Stimulated activated CD8-positive, alpha-beta memory T cell treated with anti-CD3 and anti-CD28 coated beads, Interleukin-7, amount 100 ng/mL, for 1 hour (primary cell): Measurements from ENCODE around the gene HSPH1.
"Not testable (repeated sequence)": the region's sequence is repeated elsewhere in the genome, so short reads cannot be mapped to it uniquely, and the experiment has no call there.

Experiments
- DNase-seq, 2 donors: peaks; one replicate each; pipeline ENCODE4 v3.0.0-alpha.2; 2020; ENCODE audit warnings: low read depth in 2 of 2

The HSPH1 gene

DNA sequence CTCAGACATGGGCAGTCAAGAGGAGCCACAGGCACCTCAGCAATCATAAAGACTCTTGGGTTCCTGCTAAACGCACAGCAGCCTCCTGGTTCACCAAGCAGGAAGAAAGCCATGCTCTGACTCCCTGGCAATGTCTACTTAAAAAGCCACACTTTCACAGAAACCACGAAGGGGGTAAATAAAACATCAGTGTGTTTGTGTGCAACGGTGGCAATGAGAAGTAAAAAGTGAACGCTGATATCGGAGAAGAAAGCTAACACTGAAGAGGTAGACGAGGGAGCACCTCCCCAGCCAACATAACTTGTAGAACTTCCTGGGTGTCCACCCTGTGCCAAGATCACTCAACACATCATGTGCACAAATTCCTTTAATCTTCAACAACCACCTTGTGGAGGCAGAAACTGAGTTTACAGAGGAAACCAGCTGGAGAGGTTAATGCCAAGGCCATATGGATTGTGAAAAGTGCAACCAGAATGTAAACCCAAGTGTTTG, 30.2 kb downstream of the HSPH1 start:
- DNase-seq = no peak

GRCh38 chr13:31129419-31129818, 32.3 kb downstream of the HSPH1 start:
- DNase-seq = no peak

DNA sequence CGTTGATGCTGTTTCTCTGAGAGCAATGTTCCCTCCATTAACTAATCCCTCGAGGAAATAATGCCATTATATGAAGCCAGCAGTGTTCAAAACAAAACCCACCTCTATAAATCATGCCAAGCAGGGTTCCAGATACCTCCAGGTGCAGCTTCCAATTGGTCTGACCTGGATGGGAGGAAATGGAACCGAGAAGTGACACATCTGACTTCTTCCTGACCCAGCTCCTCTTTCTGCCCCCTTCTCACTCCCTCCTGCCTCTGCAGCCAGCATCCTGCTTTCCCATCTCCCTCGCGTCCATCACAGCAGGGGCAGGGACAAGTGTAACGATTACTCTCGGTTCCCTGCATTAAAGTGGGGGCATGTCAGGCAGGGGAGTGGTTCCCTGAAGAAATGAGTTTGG, 37.5 kb downstream of the HSPH1 start:
- DNase-seq = no peak

- no peak for DNase-seq
Measured at GRCh38 chr13:31122544-31123260, 39.0 kb downstream of the HSPH1 start.

GRCh38 chr13:31122143-31122542, 39.6 kb downstream of the HSPH1 start:
- no peak for DNase-seq

DNA sequence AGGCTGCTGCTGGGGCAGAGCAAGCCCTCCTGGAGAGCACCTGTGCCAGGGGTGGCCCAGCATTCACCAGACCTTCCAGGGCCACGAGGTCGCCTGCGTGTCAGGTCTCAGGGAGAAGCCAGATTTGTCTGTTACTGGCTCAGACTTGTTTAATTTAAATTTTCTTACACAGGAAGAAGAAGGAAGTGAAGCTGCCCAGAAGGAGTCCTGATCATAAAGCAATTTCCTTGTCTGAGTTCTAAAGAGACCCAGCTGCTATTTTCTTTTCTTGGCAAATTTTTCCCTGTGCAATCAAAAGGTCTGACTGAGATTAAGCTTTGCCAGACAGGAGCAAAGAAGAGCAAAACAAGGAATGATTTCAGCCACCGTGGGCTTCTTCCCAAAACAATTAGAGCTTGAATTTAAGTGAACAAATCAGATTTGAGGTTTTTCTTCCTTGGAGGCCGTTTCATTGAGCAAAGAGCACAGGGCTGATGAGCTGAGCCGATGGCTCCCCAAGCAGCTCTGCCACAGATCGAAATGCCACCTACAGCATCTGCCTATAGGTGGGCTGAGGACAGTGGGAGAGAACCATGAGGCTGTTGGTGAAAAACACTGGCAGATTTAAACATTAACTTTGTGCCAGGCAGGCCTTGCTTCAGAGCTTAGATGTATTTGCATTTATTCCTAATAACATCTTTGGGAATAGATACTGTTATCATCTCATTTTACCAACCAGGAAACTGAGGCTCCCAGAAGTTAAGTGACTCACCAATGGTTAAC, 40.1 kb downstream of the HSPH1 start:
- DNase-seq = no peak

DNA sequence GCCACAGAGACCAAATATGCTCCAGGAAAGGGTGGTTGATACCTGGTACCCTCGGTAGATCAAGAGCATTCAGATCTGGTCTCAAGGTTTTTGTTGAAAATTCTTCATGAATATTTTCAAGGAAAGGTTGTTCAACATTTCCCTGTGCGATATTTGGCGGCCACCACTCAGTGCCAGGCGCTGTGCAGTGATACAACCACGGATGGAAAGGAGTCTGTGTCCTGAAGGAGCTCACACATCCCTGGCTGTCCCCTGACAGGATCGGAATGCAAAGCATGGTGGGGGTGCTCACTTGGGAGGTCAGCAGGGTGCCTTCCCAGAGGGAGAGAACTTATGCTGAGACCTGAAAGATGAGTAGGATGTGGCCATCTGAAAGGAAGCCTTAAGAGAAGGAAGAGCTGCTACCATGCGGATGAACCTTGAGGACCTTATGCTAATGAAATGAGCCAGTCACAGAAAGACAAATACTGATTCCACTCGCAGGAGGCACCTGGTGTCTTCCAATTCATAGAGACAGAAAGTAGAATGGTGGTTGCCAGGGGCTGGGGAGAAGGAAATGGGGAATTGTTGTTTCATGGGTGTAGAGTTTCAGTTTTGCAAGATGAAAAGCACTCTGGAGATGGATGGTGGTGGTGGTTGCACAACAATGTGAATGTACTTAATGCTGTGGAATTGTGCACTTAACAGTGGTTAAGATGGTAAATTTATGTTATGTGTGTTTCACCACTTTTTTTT, 41.6 kb downstream of the HSPH1 start:
- no peak for DNase-seq

DNA sequence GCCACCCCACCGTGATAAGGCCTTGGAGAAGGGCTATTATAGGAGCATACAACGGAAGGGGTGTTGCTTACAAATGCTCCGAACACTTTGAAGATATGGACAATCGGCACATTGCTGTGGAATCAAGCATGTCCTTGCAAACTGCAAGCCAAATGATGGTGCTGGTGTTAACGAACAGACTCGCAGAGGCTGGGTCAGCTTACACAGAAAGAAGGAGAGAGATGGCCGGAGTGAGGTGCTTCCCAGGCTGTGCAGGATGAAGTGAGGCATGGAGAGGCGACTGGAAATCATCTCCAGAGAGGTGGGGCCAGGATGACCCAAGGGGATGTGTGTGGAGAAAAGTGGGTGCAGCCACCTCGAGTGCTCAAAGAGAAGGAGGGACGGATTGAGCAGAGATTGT, 42.2 kb downstream of the HSPH1 start:
- DNase-seq = no peak

DNA sequence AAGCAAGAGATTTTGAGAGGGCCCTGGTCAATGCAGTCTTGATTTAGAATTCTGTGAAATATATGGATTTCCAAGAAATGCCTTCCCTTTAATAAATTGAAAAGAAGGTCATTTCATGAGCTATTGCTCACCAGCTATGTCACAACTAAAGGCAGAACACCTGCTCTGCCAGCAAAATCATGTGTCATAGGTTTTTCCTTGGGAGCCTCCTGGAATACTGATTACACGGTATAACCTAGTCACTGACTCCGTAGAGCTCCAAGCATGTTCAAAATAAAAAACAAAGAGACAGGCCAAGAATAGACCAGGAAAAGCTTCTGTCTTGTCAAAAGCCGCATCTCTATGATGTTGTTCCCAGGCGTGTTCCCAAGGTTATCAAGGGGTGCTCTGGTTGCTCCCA, 45.5 kb downstream of the HSPH1 start:
- DNase-seq = no peak

- DNase-seq = no peak
Measured at GRCh38 chr13:31115616-31116015, 46.1 kb downstream of the HSPH1 start.

DNA sequence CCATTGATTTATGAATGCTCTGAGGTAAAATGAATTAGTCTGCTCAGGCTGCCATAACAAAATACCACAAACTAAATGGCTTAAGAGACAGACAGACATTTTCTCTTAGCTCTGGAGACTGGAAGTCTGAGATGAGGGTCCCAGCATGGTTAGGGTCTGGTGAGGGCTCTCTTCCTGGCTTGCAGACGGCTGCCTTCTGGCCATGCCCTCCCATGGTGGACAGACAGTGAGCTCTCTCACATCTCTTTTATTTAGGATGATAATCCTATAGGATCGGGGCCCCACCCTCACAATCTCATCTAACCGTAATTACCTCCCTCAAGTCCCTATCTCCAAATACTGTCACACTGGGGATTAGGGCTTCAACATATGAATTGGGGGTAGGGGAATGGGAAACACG, 47.1 kb downstream of the HSPH1 start:
- DNase-seq = no peak

GRCh38 chr13:31111136-31111535, 50.6 kb downstream of the HSPH1 start:
- no peak for DNase-seq

GRCh38 chr13:31110617-31111016, 51.1 kb downstream of the HSPH1 start:
- no peak for DNase-seq

- DNase-seq = no peak
Measured at GRCh38 chr13:31110169-31110568, 51.5 kb downstream of the HSPH1 start.

GRCh38 chr13:31107109-31107508, 54.6 kb downstream of the HSPH1 start:
- DNase-seq = no peak

- DNase-seq = no peak
Measured at GRCh38 chr13:31105856-31106255, 55.8 kb downstream of the HSPH1 start.

GRCh38 chr13:31105020-31105795, 56.5 kb downstream of the HSPH1 start:
- no peak for DNase-seq

DNA sequence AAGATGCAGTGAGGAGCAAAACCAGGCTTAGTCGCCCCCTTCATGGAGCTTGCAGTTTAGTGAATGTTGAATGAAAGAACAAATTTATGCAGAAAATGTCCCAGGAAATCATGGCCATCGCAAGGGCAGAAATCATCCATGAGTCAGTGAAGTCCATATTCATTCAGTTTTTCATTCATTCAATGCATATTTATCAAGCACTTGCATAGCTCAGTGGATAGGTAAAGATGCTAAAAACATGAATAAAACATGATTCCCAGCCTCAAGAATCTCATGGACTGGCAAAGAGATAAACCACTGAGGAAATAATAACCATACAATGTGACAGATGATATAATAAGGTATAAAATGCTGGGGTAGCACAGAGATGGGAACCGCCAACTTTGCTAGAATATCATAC, 58.8 kb downstream of the HSPH1 start:
- DNase-seq = no peak

DNA sequence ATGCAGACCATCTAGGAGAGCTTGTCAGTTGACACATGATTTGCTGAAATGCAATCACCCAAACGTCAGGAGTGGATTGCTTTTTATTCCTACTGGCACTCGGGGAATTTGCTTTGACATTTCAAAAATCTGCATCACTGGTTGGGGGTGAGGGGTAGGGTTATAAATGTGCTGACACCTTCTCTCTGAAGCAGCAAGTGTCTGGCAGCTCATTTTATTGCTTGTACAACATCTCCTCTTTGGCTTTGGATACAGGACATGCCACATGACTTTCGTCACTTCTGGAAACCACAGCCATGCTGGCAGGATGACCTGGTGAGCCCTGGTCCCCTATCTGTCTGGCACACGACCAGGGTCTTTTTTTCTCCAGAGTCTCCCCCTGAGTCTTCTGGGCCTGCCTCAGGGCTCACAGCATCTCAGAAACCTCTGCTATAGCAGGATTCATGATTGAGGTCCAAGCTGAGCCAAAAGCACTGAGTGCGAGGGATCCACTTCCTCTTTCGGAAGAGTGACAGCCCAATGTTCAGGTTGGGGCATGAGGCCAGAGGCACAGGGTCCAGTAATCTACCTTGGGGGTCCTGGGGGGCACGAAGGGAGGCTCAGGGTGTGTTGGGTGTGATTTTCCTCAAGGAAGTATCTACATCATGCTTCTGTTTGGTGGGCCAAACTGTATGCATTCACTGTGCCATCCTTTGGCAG, 60.1 kb downstream of the HSPH1 start:
- no peak for DNase-seq

DNA sequence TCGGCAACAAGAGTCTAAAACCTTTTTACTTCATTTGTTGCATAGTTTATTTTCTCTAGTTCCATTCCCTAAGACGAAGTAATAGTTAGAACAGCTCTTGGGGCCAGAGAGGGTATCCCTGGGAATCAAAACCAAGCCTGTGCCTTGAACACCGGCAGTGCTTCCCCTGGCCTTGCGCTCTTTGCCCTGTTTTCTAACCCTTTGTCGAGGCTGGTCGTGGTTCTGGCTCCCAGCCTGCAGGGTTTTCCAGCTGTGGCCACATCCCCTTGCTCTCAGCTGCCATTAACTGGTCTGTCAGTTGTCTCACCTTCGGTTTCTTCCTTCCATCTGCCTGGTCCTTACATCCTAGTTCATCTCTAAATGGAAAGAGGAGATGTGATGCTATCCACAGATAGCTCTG, 61.0 kb downstream of the HSPH1 start:
- no peak for DNase-seq

GRCh38 chr13:31097911-31098434, 63.7 kb downstream of the HSPH1 start:
- DNase-seq = not testable (repeated sequence)
